GM23338 (cell line): ENCODE measurements around the gene DAAM2. TPM values are rescaled to one million over a fixed set of nuclear protein-coding genes. Genes with fewer than 3 reads are reported as not detected.

ENCODE experiments used
- ATAC-seq: fragments of 200-7000 bp; cut with Tn5 transposase; 3 replicates; pipeline ENCODE4 v1.9.1; 2020
- DNase-seq: peaks from one replicate; pipeline ENCODE4 v3.0.0-alpha.2; 2015; ENCODE audit warnings: low spot score
- H2AFZ ChIP-seq: fragments of 200-600 bp; sonication (generic); 2 replicates; pipeline ENCODE4 v1.8.0; 2016; ENCODE audit warnings: antibody characterized with exemption, mild to moderate bottlenecking, moderate library complexity
- H3F3A ChIP-seq: fragments of 200-600 bp; sonication (generic); replicated peaks from 2 replicates; pipeline ENCODE4 v1.8.0; 2017; ENCODE audit warnings: antibody characterized with exemption, mixed run types, low read depth
- H3K27ac ChIP-seq: fragments of 200-600 bp; sonication (generic); 2 replicates; pipeline ENCODE4 v1.6.1; 2016; ENCODE audit warnings: low read depth
- H3K27me3 ChIP-seq: fragments of 200-600 bp; sonication (generic); 2 replicates; pipeline ENCODE4 v1.8.0; 2016; ENCODE audit warnings: mild to moderate bottlenecking, mixed run types, moderate library complexity; ENCODE audit not compliant: insufficient read depth
- H3K36me3 ChIP-seq: fragments of 200-600 bp; sonication (generic); 2 replicates; pipeline ENCODE4 v1.8.0; 2016; ENCODE audit warnings: mild to moderate bottlenecking; ENCODE audit not compliant: insufficient read depth
- H3K4me1 ChIP-seq: fragments of 200-600 bp; sonication (generic); 2 replicates; pipeline ENCODE4 v1.8.0; 2016; ENCODE audit warnings: mild to moderate bottlenecking, moderate library complexity; ENCODE audit not compliant: insufficient read depth
- H3K4me2 ChIP-seq: fragments of 200-600 bp; sonication (generic); 2 replicates; pipeline ENCODE4 v1.7.1; 2017; ENCODE audit warnings: mixed run types
- H3K4me3 ChIP-seq: fragments of 200-600 bp; sonication (generic); 2 replicates; pipeline ENCODE4 v1.6.1; 2016; ENCODE audit warnings: mixed run types
- H3K79me2 ChIP-seq: fragments of 200-600 bp; sonication (generic); replicated peaks from 2 replicates; pipeline ENCODE4 v1.8.0; 2017; ENCODE audit warnings: mild to moderate bottlenecking; ENCODE audit not compliant: insufficient read depth
- H3K9me2 ChIP-seq: fragments of 200-600 bp; sonication (generic); 2 replicates; pipeline ENCODE4 v1.8.0; 2017; ENCODE audit not compliant: insufficient read depth
- H4K20me1 ChIP-seq: fragments of 200-600 bp; sonication (generic); replicated peaks from 2 replicates; pipeline ENCODE4 v1.8.0; 2017; ENCODE audit warnings: mild to moderate bottlenecking; ENCODE audit not compliant: insufficient read depth
- H3K27ac Mint-ChIP-seq: 2 replicates; pipeline ENCODE4 v1.8.0; 2020; ENCODE audit warnings: inconsistent platforms, mild to moderate bottlenecking, moderate library complexity, mixed read lengths
- H3K27me3 Mint-ChIP-seq: 3 replicates; pipeline ENCODE4 v1.8.0; 2022; ENCODE audit warnings: low read depth, mild to moderate bottlenecking, moderate library complexity, mixed read lengths, inconsistent platforms; ENCODE audit not compliant: insufficient read depth, poor library complexity
- H3K36me3 Mint-ChIP-seq: 3 replicates; pipeline ENCODE4 v1.8.0; 2021; ENCODE audit warnings: low read depth, mild to moderate bottlenecking, inconsistent platforms, moderate library complexity, mixed read lengths
- H3K4me1 Mint-ChIP-seq: 3 replicates; pipeline ENCODE4 v1.8.0; 2020; ENCODE audit warnings: mild to moderate bottlenecking, inconsistent platforms, mixed read lengths
- H3K4me3 Mint-ChIP-seq: 3 replicates; pipeline ENCODE4 v1.8.0; 2021; ENCODE audit warnings: moderate library complexity, mild to moderate bottlenecking, inconsistent platforms, mixed read lengths
- H3K9me3 Mint-ChIP-seq: 3 replicates; pipeline ENCODE4 v1.8.0; 2020; ENCODE audit warnings: moderate library complexity, mild to moderate bottlenecking, inconsistent platforms, mixed read lengths
- CREB1 ChIP-seq: fragments of 250-450 bp; sonication (Bioruptor Pico); IDR thresholded peaks from 2 replicates; pipeline ENCODE4 v1.5.0; 2020; ENCODE audit warnings: low read depth, mild to moderate bottlenecking, moderate library complexity
- CTCF ChIP-seq, 2 experiments: fragments of 200-600 bp in 1 of 2; sonication (generic) in 1 of 2; conservative IDR thresholded peaks; 2 replicates each; pipeline versions ENCODE4 v1.5.1 to v1.6.1; 2016 to 2017; ENCODE audit warnings: antibody characterized with exemption in 2 of 2, low read depth in 2 of 2, mild to moderate bottlenecking in 2 of 2, moderate library complexity in 1 of 2
- ETS1 ChIP-seq: IDR thresholded peaks from 2 replicates; pipeline ENCODE4 v1.6.1; 2016; ENCODE audit warnings: antibody characterized with exemption
- EZH2 ChIP-seq: fragments of 200-600 bp; sonication (generic); IDR thresholded peaks from one replicate; pipeline ENCODE4 v1.8.0; 2017; ENCODE audit warnings: antibody characterized with exemption, mild to moderate bottlenecking, low read depth; ENCODE audit not compliant: unreplicated experiment
- EZH2phosphoT487 ChIP-seq: fragments of 200-600 bp; sonication (generic); IDR thresholded peaks from one replicate; pipeline ENCODE4 v1.8.1; 2018; ENCODE audit warnings: antibody characterized with exemption; ENCODE audit not compliant: unreplicated experiment
- JUNB ChIP-seq: IDR thresholded peaks from one replicate; pipeline ENCODE4 v1.6.1; 2016; ENCODE audit warnings: antibody characterized with exemption; ENCODE audit not compliant: unreplicated experiment
- NANOG ChIP-seq: IDR thresholded peaks from 2 replicates; pipeline ENCODE4 v1.6.1; 2016; ENCODE audit warnings: antibody characterized with exemption, borderline replicate concordance
- POLR2AphosphoS5 ChIP-seq: IDR thresholded peaks from 2 replicates; pipeline ENCODE4 v1.6.1; 2016; ENCODE audit warnings: antibody characterized with exemption, low read depth
- REST ChIP-seq: IDR thresholded peaks from one replicate; pipeline ENCODE4 v1.6.1; 2018; ENCODE audit warnings: antibody characterized with exemption; ENCODE audit not compliant: unreplicated experiment
- STAT1 ChIP-seq: IDR thresholded peaks from one replicate; pipeline ENCODE4 v1.6.1; 2016; ENCODE audit warnings: antibody characterized with exemption; ENCODE audit not compliant: unreplicated experiment
- ZNF114 ChIP-seq: fragments of 250-450 bp; sonication (Bioruptor Pico); IDR thresholded peaks from 2 replicates; pipeline ENCODE4 v1.5.0; 2020; ENCODE audit warnings: mild to moderate bottlenecking, moderate library complexity
- ZNF331 ChIP-seq: fragments of 250-450 bp; sonication (Bioruptor Pico); IDR thresholded peaks from 2 replicates; pipeline ENCODE4 v1.5.0; 2020; ENCODE audit warnings: low read depth, mild to moderate bottlenecking, moderate library complexity
- ZNF462 ChIP-seq: fragments of 250-450 bp; sonication (Bioruptor Pico); IDR thresholded peaks from 2 replicates; pipeline ENCODE4 v1.5.0; 2020; ENCODE audit warnings: mild to moderate bottlenecking, moderate library complexity
- polyA plus RNA-seq: library from polyadenylated mRNA; unstranded; fragments of >200 nt; fragmentation: Nextera tagmentation; extraction: Ambion mirVana; gene quantifications from 2 replicates; pipeline ENCODE4 v1.2.1, GENCODE V29; 2016
- total RNA-seq: library from RNA; depleted of rRNA; stranded (reverse); fragments of >200 nt; shearing (Covaris generic); gene quantifications from 2 replicates; pipeline ENCODE4 v1.2.3, GENCODE V29; 2014

DAAM2 gene
- total and polyA plus RNA-seq, 2 experiments from 2014 or later = 1.4 to 4.9 TPM

- no peak for DNase-seq
- Histone ChIP-seq H3K4me3 (no peak overlapping the region), H3K79me2 (no peaks in the 10 kb centered on the region), H3K9me2 (peaks cover 15% of the 10 kb centered on the region; the same call in 1 of the 2 replicates), H3K4me2 (no peak overlapping the region), H3K27me3 (no peaks in the 10 kb centered on the region), H3K27ac (no peak overlapping the region), H3K4me1 (peaks cover 16% of the 10 kb centered on the region), H2AFZ (no peak overlapping the region), H3F3A (no peaks in the 10 kb centered on the region), H4K20me1 (no peaks in the 10 kb centered on the region), H3K36me3 (no peaks in the 10 kb centered on the region)
- ATAC-seq = no peak
- H3K4me3 Mint-ChIP-seq = no peak overlapping the region
- H3K4me1 Mint-ChIP-seq = peaks cover 21% of the 10 kb centered on the region
- peaks cover 6% of the 10 kb centered on the region; the same call in 1 of the 3 replicates for H3K36me3 Mint-ChIP-seq
- no peak for TF ChIP-seq CREB1
- no peak for TF ChIP-seq POLR2AphosphoS5
- TF ChIP-seq ZNF462 (CRISPR knock-in tag) = no peak
- no peak for TF ChIP-seq ETS1
- TF ChIP-seq REST = no peak
- TF ChIP-seq NANOG = no peak
- TF ChIP-seq STAT1 = no peak
- no peak for TF ChIP-seq CTCF (conservative IDR thresholded peaks at IDR 0.05; ENCODE audit: low read depth in 2 of 2)
- TF ChIP-seq ZNF331 = no peak
- no peak for TF ChIP-seq JUNB
- TF ChIP-seq EZH2 = no peak
- no peak for TF ChIP-seq EZH2phosphoT487
- no peak for TF ChIP-seq ZNF114
- no peak overlapping the region for H3K27ac Mint-ChIP-seq
- H3K27me3 Mint-ChIP-seq = peaks cover 10% of the 10 kb centered on the region
- H3K9me3 Mint-ChIP-seq = no peaks in the 10 kb centered on the region
Measured at GRCh38 chr6:39896701-39897100, 104.5 kb downstream of the DAAM2 start.
